AG04449 (cell line): ENCODE results near the gene EGF.

Experiments
- CTCF ChIA-PET: fragments of 350-600 bp; formaldehyde crosslinking; extraction: SDS; loops from one replicate; lab custom pipeline; 2021; ENCODE audit warnings: antibody characterized with exemption; lab: Yijun Ruan, JAX
- POLR2A ChIA-PET: fragments of 400-600, 350-600 bp; formaldehyde crosslinking; extraction: SDS; loops from one replicate; lab custom pipeline; 2020; ENCODE audit warnings: antibody characterized with exemption, inconsistent platforms; lab: Yijun Ruan, JAX
- DNase-seq: peaks from one replicate; pipeline ENCODE4 v3.0.0-alpha.2; 2010; ENCODE audit warnings: low read depth, low spot score
- H3K4me3 ChIP-seq: 2 replicates; pipeline ENCODE4 v1.5.1; 2011; ENCODE audit warnings: low read depth, mild to moderate bottlenecking, control low read depth, low read length
- CTCF ChIP-seq: IDR thresholded peaks from one replicate; pipeline ENCODE4 v1.5.1; 2011; ENCODE audit warnings: mild to moderate bottlenecking, moderate library complexity, low read length, control low read depth, inconsistent platforms; ENCODE audit not compliant: insufficient read depth; ENCODE audit errors: missing control alignments

EGF gene

GRCh38 chr4:109939190-109939589 lies 26.5 kb downstream of the EGF start:
- ChIA-PET POLR2A (no interaction called here), CTCF (no interaction called here)
- H3K4me3 ChIP-seq = no peak overlapping the region
- DNase-seq = no peak
- TF ChIP-seq CTCF = no peak

GRCh38 chr4:109942292-109942926 lies 29.7 kb downstream of the EGF start:
- ChIA-PET CTCF (interaction anchor here (0.6 kb wide), 1 partner anchor 565 kb away, joined by 3 read pairs; no protein-coding TSS in a partner anchor), POLR2A (no interaction called here)
- DNase-seq = no peak
- H3K4me3 ChIP-seq = no peak overlapping the region
- TF ChIP-seq CTCF = no peak

GRCh38 chr4:109943745-109944144 lies 31.1 kb downstream of the EGF start:
- H3K4me3 ChIP-seq = no peak overlapping the region
- CTCF ChIA-PET = no interaction called here
- POLR2A ChIA-PET = no interaction called here
- no peak for DNase-seq
- TF ChIP-seq CTCF = no peak

- DNase-seq = no peak
- CTCF ChIA-PET = no interaction called here
- TF ChIP-seq CTCF = no peak
- no peak overlapping the region for H3K4me3 ChIP-seq
- POLR2A ChIA-PET = no interaction called here
These were observed 31.9 kb downstream of the EGF start for GRCh38 chr4:109944591-109944990.

- ChIA-PET CTCF (no interaction called here), POLR2A (no interaction called here)
- no peak for DNase-seq
- TF ChIP-seq CTCF = no peak
- no peak overlapping the region for H3K4me3 ChIP-seq
These were observed 32.4 kb downstream of the EGF start for GRCh38 chr4:109945056-109945455.

GRCh38 chr4:109946120-109946519 lies 33.4 kb downstream of the EGF start:
- no peak for DNase-seq
- TF ChIP-seq CTCF = no peak
- no peak overlapping the region for H3K4me3 ChIP-seq
- ChIA-PET CTCF (no interaction called here), POLR2A (no interaction called here)
